GM20431 (cell line): ENCODE measurements around the gene DTX1.
"Not testable (repeated sequence)": the region's sequence is repeated elsewhere in the genome, so short reads cannot be mapped to it uniquely, and the experiment has no call there.

ENCODE experiments used
- in situ Hi-C: fragments of 300-500 bp; cut with MseI, MboI; formaldehyde crosslinking; loops from one replicate; pipeline ENCODE4 v1.15.0; 2020; ENCODE audit warnings: low sequenced_read_pairs; ENCODE audit not compliant: unreplicated experiment

DTX1 gene

GRCh38 chr12:113133036-113133435 is 76.5 kb downstream of the DTX1 start:
- in situ Hi-C loops: no loop called here

GRCh38 chr12:113133666-113134065 is 77.1 kb downstream of the DTX1 start:
- in situ Hi-C loops: no loop called here

GRCh38 chr12:113134071-113134470 is 77.5 kb downstream of the DTX1 start:
- in situ Hi-C loops: no loop called here

GRCh38 chr12:113134521-113134951 is 78.0 kb downstream of the DTX1 start:
- in situ Hi-C loops: no loop called here

- in situ Hi-C loops: no loop called here
These were observed 78.9 kb downstream of the DTX1 start, which contains the start of gene RASAL1 for GRCh38 chr12:113135178-113136127. RASAL1 (minus strand) TSS chr12:113135761; CDS start chr12:113135462, 299 bp downstream.

- in situ Hi-C loops: no loop called here
These were observed 79.8 kb downstream of the DTX1 start for GRCh38 chr12:113136128-113136989.

- in situ Hi-C loops: no loop called here
These were observed 80.5 kb downstream of the DTX1 start for GRCh38 chr12:113136990-113137511.

GRCh38 chr12:113137861-113138783 is 81.6 kb downstream of the DTX1 start:
- in situ Hi-C loops: no loop called here

GRCh38 chr12:113138826-113139225 is 82.3 kb downstream of the DTX1 start:
- in situ Hi-C loops: no loop called here

GRCh38 chr12:113140706-113141105 is 84.2 kb downstream of the DTX1 start:
- in situ Hi-C loops: no loop called here

GRCh38 chr12:113141716-113142115 is 85.2 kb downstream of the DTX1 start:
- in situ Hi-C loops: not testable (repeated sequence)

- in situ Hi-C loops: no loop called here
These were observed 85.8 kb downstream of the DTX1 start for GRCh38 chr12:113142173-113142885.

- in situ Hi-C loops: no loop called here
These were observed 86.4 kb downstream of the DTX1 start for GRCh38 chr12:113142886-113143332.

GRCh38 chr12:113143959-113144358 is 87.4 kb downstream of the DTX1 start:
- in situ Hi-C loops: no loop called here

- in situ Hi-C loops: no loop called here
These were observed 88.3 kb downstream of the DTX1 start for GRCh38 chr12:113144806-113145205.

- in situ Hi-C loops: no loop called here
These were observed 89.4 kb downstream of the DTX1 start for GRCh38 chr12:113145720-113146551.

- in situ Hi-C loops: no loop called here
These were observed 90.5 kb downstream of the DTX1 start for GRCh38 chr12:113146999-113147398.
